NCI-H2196 treated with DMSO at 0.1 percent for 48 hours (cell line): ENCODE measurements around the gene MTG2.

Experiments used
- DNase-seq: peaks from one replicate; lab custom pipeline; 2025; ENCODE audit not compliant: unreplicated experiment; lab: John Stamatoyannopoulos, UW

The MTG2 gene

GRCh38 chr20:62160876-62161275, 22.0 kb upstream of the MTG2 start:
- no peak for DNase-seq

- no peak for DNase-seq
Measured at GRCh38 chr20:62161347-62161746, 21.5 kb upstream of the MTG2 start.

- no peak for DNase-seq
Measured at GRCh38 chr20:62162765-62163484, 19.9 kb upstream of the MTG2 start.

- DNase-seq, result no peak
Measured at GRCh38 chr20:62163485-62163865, 19.4 kb upstream of the MTG2 start.

GRCh38 chr20:62163986-62164762, 18.7 kb upstream of the MTG2 start:
- DNase-seq, result no peak

- no peak for DNase-seq
Measured at GRCh38 chr20:62164879-62165761, 17.7 kb upstream of the MTG2 start.

- no peak for DNase-seq
Measured at GRCh38 chr20:62165762-62166399, 16.9 kb upstream of the MTG2 start.

GRCh38 chr20:62167474-62167873, 15.4 kb upstream of the MTG2 start:
- no peak for DNase-seq

- DNase-seq, result no peak
Measured at GRCh38 chr20:62168061-62168460, 14.8 kb upstream of the MTG2 start.

- DNase-seq, result no peak
Measured at GRCh38 chr20:62168890-62169435, 13.9 kb upstream of the MTG2 start.

GRCh38 chr20:62170536-62170935, 12.3 kb upstream of the MTG2 start:
- no peak for DNase-seq

GRCh38 chr20:62171245-62171644, 11.6 kb upstream of the MTG2 start:
- no peak for DNase-seq

- no peak for DNase-seq
Measured at GRCh38 chr20:62172666-62173065, 10.2 kb upstream of the MTG2 start.

- no peak for DNase-seq
Measured at GRCh38 chr20:62174021-62174804, 8.6 kb upstream of the MTG2 start.

GRCh38 chr20:62174870-62175624, 7.8 kb upstream of the MTG2 start:
- no peak for DNase-seq

- DNase-seq, result no peak
Measured at GRCh38 chr20:62175711-62176110, 7.1 kb upstream of the MTG2 start.

- DNase-seq, result no peak
Measured at GRCh38 chr20:62176866-62177265, 6.0 kb upstream of the MTG2 start.

GRCh38 chr20:62177307-62177706, 5.5 kb upstream of the MTG2 start:
- no peak for DNase-seq
